Mesodermal cell (in vitro differentiated cells): Measurements from ENCODE around the gene PREX1.

Experiments used
- H3K27ac ChIP-seq: 2 replicates; pipeline ENCODE4 v1.7.0; 2013; ENCODE audit warnings: mild to moderate bottlenecking, low read depth, low read length, moderate library complexity; ENCODE audit not compliant: severe bottlenecking
- H3K36me3 ChIP-seq: 2 replicates; pipeline ENCODE4 v1.7.1; 2013; ENCODE audit warnings: mild to moderate bottlenecking, low read length, moderate library complexity; ENCODE audit not compliant: control insufficient read depth, insufficient read depth
- H3K4me1 ChIP-seq: one replicate; pipeline ENCODE4 v1.7.1; 2013; ENCODE audit warnings: mild to moderate bottlenecking, low read length; ENCODE audit not compliant: insufficient read depth, control insufficient read depth, poor library complexity, severe bottlenecking
- H3K4me3 ChIP-seq: 2 replicates; pipeline ENCODE4 v1.7.0; 2013; ENCODE audit warnings: low read length, control low read depth, mild to moderate bottlenecking; ENCODE audit not compliant: insufficient read depth, poor library complexity, severe bottlenecking; ENCODE audit errors: extremely low read depth
- H3K9me3 ChIP-seq: 2 replicates; pipeline ENCODE4 v1.7.1; 2013; ENCODE audit warnings: mild to moderate bottlenecking, low read length, moderate library complexity; ENCODE audit not compliant: control insufficient read depth
- WGBS, 2 experiments: methylation state at CpG; one replicate each; pipeline ENCODE4 v1.1.5; 2013; ENCODE audit warnings: missing lambda C conversion rate in 2 of 2; ENCODE audit not compliant: insufficient coverage in 2 of 2; 5-methylcytosine and 5-hydroxymethylcytosine counted together

PREX1 gene

DNA sequence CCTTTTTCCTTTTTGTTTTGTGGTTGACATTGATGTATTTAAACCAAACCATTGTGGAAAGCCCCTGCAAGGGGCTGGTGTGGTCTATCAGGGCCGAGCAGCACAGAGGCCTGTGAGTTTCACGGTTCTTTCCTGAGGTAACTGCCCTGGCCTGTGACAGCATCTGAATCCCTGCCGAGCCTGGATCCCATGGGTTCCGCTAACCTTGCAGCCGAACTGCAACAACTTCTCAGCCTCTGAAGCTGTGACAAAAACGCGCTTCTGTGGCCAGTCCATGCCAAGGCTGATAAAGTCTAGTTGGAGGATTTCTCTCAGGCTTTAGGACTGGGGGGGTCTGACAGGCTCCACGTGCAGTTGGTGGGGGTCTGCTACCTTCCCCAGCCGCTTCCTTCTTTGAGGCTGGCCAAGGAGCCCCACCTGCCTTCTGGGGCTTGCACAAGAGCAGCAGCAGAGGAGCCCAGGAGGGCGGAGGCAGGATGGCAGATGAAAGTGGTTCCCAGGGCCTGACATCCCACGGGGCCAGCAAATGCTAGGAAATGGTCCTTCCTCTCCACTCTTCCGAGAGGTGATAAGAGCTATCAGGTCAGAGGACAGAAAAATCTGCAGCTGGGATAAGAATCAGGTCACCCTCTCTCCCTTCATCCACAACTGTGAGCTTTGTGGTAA is 150.9 kb downstream of the PREX1 start:
- 88 to 98% methylated on average over 9 to 10 of the region's 12 CpGs for WGBS, 2 experiments
- no peak overlapping the region for H3K4me3 ChIP-seq
- H3K9me3 ChIP-seq: no peaks in the 10 kb centered on the region
- no peaks in the 10 kb centered on the region for H3K4me1 ChIP-seq
- no peak overlapping the region for H3K27ac ChIP-seq
- H3K36me3 ChIP-seq: peaks cover 63% of the 10 kb centered on the region

DNA sequence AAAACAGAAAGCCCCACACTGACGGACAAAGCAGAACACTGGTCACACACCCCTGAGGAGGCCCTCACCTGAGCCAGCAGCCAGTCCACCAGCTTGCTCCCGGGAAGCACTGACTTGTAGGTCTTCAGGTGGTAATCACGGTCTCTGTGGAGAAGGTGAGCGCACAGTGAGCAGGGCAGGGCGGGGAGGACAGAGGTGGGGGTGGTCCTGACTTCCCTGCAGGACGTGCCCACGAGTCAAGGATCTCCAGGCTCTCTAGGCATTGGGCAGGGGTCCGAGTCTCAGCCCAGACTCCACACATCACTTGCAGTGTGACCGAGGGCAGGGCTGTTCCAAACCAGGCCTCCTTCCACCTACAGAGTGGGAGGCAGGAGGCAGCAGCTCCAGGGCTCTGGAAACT is 151.7 kb downstream of the PREX1 start:
- 99 to 100% methylated on average over 5 to 7 of the region's 9 CpGs for WGBS, 2 experiments
- Histone ChIP-seq H3K36me3 (peaks cover 62% of the 10 kb centered on the region), H3K4me1 (no peaks in the 10 kb centered on the region), H3K27ac (no peak overlapping the region), H3K4me3 (no peak overlapping the region), H3K9me3 (no peaks in the 10 kb centered on the region)

DNA sequence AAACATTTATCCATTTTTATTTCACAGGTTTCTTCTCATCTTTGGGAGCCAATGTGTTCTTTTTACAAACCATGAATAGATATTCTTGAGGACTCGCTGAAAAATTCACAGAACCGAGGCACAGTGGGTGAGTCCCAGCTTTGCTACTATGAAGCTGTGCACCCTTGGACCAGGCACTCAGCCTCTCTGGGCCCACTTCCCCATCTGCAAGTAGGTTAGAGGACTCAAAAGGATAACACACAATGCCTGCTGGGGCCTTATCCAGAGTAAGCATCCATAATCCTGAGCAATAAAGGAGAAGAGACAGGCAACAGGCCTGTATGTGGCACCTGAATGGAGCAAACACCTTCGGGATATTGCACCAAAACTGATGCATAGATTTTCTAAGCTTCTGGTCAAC is 153.3 kb downstream of the PREX1 start:
- Histone ChIP-seq H3K36me3 (peaks cover 53% of the 10 kb centered on the region), H3K27ac (no peak overlapping the region), H3K4me1 (no peaks in the 10 kb centered on the region), H3K9me3 (no peaks in the 10 kb centered on the region), H3K4me3 (no peak overlapping the region)
- WGBS, 2 experiments: 89 to 100% methylated on average over 1 to 3 of the region's 3 CpGs

DNA sequence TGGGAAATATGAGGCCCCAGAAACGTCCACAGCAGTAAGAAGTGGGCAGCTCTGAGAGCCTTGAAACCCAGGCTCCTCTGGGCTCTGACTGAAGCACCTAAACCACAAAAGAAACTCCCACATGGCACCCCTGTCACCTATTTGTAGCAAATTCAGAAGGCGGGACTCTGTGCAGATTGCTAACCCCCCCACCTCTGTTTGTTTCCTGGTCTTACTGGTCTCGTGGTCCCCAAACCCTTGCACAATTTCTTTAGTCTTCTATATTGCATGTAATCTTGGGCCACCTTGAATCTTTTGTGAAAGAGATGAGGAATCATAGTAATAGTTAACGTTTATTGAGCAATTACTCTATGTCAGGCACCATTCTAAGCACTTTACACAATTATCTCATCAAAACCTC is 154.3 kb downstream of the PREX1 start:
- Histone ChIP-seq H3K4me3 (no peak overlapping the region), H3K4me1 (peaks cover under 1% of the 10 kb centered on the region), H3K9me3 (no peaks in the 10 kb centered on the region), H3K27ac (no peak overlapping the region), H3K36me3 (peaks cover 50% of the 10 kb centered on the region)
- WGBS, 2 experiments: 78 to 91% methylated on average over 1 to 2 of the region's 4 CpGs

DNA sequence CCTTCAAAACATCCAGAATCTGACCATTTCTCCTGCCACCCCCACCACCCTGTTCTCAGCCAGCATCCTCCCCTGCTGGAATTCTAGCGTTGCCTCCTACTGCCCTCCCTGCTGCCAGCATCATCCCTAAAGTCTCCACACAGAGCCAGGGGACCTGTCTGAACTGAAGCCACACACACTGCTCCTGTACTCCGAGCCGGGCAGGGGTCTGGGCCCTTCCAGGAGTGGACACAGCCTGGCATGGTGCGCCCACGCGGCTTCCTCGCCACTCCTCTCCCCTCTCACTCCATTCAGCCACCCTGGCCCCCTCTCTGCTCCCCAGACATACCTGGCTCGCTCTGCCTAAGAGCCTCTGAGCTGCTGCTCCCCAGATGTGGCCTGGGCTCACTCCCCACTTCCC is 155.5 kb downstream of the PREX1 start:
- H3K36me3 ChIP-seq: peaks cover 52% of the 10 kb centered on the region
- H3K4me1 ChIP-seq: peaks cover 4% of the 10 kb centered on the region
- no peaks in the 10 kb centered on the region for H3K9me3 ChIP-seq
- no peak overlapping the region for H3K27ac ChIP-seq
- 78 to 81% methylated on average over 4 to 8 of the region's 8 CpGs for WGBS, 2 experiments
- H3K4me3 ChIP-seq: no peak overlapping the region

DNA sequence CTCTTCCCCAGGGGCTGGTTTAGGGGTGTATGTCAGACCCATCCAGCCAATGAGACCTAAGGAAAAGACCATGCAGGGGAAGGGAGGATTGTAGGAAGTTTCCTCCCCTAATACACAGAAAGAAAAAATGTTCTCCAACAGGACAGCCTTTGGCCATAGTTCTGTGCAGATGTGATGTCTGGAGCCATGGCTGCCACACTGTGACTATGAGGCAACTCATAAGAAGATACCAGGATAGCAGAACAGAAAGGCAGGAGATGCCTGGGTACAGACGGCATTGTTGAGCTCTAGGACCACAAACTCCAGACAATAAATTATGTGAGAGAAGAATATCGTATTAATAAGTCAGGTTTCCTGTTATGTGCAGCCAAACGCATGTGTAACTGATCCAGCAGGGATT is 156.7 kb downstream of the PREX1 start:
- no peak overlapping the region for H3K27ac ChIP-seq
- 85 to 94% methylated on average over 2 to 3 of the region's 3 CpGs for WGBS, 2 experiments
- peaks cover 4% of the 10 kb centered on the region for H3K4me1 ChIP-seq
- H3K36me3 ChIP-seq: peaks cover 56% of the 10 kb centered on the region
- H3K9me3 ChIP-seq: no peaks in the 10 kb centered on the region
- H3K4me3 ChIP-seq: no peak overlapping the region

DNA sequence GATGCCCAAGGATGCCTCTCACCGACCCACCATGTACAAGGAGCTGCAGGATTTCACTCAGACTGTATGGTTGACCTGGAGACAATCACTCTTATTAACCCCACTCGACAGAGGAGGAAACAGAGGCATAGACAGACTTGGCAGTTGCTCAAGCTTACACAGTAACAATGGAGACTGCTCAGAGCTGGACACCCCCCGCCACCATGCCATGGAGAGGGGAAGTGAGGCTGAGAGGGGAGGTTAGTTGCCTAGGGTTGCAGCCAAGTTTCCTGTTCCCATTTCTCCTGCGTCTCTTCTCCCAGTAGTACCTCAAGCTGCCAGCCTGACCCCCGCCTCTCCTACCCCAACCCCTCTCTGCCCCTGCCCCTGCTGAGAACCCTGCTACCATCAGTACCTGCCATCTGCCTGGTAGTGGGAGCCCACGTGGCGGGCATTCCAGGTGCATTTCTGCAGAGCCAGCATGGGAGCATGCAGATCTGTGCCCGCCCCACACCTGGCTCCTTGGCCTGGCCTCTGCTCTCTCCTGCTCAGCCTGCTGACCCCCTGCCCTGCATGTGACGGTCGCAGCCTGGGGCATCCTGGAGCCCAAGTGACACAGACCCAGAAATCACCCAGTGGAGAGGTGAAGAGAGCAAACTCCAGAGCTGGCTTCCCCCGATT is 157.7 kb downstream of the PREX1 start:
- 79 to 89% methylated on average over 6 to 10 of the region's 11 CpGs for WGBS, 2 experiments
- Histone ChIP-seq H3K27ac (no peak overlapping the region), H3K36me3 (peaks cover 56% of the 10 kb centered on the region), H3K4me1 (peaks cover 4% of the 10 kb centered on the region), H3K4me3 (no peak overlapping the region), H3K9me3 (peaks cover 3% of the 10 kb centered on the region)

DNA sequence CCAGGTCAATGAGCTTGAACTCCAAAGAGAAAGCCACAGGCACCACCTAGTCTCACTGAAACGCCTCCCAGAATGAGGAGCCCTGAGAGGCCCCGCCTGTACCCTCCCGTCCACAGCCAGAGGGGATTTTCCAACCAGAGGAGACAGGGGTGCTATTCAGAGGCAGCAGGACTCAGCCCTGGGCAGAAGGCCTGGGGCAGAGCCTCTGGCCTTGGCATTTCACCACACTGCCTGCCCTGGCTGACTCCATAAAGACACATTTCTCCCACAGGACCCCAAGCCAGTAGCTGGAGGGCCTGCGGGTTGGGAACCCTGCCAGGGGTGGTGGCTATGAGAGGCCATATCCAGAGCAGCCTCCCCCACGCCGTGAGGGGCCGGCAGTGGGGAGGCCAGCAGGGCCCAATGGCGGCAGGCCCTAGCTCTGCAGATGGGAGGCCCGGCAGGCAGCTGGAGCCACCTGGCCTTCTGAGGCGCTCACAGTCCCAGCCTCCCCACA is 159.3 kb downstream of the PREX1 start:
- Histone ChIP-seq H3K27ac (no peak overlapping the region), H3K4me3 (no peak overlapping the region), H3K36me3 (peaks cover 44% of the 10 kb centered on the region), H3K9me3 (peaks cover 3% of the 10 kb centered on the region), H3K4me1 (peaks cover 4% of the 10 kb centered on the region)
- WGBS, 2 experiments: 85 to 92% methylated on average over 6 to 9 of the region's 10 CpGs

DNA sequence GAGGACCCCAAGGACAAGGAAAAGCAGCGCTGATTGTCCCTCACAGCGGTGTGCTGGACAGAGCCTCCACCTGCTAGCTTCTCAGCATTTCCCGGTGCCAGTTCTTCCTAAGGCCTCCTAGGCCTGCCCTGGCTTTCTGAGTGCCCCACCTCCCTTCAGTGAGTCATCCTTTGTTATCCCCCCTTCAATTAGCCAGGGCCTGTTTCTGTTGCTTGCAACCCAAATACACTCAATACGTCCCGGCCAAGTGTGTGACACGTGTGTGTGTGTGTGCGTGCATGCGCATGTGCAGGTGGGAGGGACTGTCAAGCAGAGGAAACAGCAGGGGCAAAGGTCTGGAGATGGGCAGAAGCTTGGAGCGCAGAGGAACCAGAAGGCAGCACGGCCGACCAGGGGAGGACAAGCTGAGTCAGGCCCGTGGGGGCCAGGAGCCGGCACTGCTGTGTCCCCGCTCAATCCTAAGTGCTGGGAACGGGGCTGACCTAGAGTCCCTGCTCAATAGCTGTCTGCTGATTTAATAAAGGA is 159.8 kb downstream of the PREX1 start:
- H3K36me3 ChIP-seq: peaks cover 38% of the 10 kb centered on the region
- peaks cover 3% of the 10 kb centered on the region for H3K9me3 ChIP-seq
- H3K27ac ChIP-seq: no peak overlapping the region
- WGBS, 2 experiments: 89 to 94% methylated on average over 14 to 15 of the region's 15 CpGs
- no peak overlapping the region for H3K4me3 ChIP-seq
- H3K4me1 ChIP-seq: peaks cover 4% of the 10 kb centered on the region

DNA sequence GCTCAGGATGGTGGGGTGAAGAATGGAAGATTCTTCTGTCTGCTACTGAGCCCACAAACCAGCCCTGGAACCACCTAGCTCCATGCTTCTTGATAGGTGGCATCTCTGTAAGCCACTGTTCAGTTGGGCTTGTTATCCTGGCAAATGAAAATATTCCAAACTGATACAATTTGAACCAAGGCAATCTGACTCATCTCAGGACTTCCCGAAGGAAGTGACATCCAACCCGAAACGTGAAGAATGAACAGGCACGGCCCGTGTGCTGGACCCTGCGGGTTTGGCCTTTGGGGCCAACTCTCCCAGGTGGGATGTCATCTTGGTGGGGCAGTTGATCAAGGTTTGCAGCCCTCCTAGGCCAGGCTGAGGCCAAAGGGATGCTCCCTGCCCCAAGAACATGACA is 160.3 kb downstream of the PREX1 start:
- peaks cover 4% of the 10 kb centered on the region for H3K4me1 ChIP-seq
- H3K36me3 ChIP-seq: peaks cover 37% of the 10 kb centered on the region
- WGBS, 2 experiments: 100% methylated on average over 5 to 6 of the region's 6 CpGs
- peaks cover 3% of the 10 kb centered on the region for H3K9me3 ChIP-seq
- no peak overlapping the region for H3K27ac ChIP-seq
- H3K4me3 ChIP-seq: no peak overlapping the region

DNA sequence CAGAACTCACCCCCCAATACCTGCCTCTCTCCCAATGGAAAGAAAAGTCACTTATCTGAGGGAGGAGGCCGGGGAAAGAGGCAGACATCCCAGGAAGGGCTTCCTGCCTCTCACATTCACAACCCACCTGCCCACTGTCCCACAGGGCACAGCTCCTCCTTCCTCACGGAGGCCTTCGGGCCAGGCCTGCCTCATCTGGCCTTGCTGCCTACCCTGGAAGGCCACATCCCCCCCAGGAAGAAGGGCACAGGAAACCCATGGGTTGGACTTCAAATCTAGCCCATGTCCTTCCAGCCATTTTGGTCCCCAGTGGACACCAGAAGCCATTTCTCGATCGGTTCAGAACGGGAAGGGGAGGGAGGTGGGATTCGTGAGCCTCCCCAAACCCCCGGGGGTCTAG is 162.0 kb downstream of the PREX1 start:
- no peak overlapping the region for H3K27ac ChIP-seq
- peaks cover 5% of the 10 kb centered on the region for H3K9me3 ChIP-seq
- no peak overlapping the region for H3K4me3 ChIP-seq
- H3K4me1 ChIP-seq: peaks cover 4% of the 10 kb centered on the region
- peaks cover 41% of the 10 kb centered on the region for H3K36me3 ChIP-seq
- WGBS, 2 experiments: 92 to 93% methylated on average over 2 to 4 of the region's 8 CpGs
